ENCODE measurements around the gene CLTC.

Gene CLTC

DNA sequence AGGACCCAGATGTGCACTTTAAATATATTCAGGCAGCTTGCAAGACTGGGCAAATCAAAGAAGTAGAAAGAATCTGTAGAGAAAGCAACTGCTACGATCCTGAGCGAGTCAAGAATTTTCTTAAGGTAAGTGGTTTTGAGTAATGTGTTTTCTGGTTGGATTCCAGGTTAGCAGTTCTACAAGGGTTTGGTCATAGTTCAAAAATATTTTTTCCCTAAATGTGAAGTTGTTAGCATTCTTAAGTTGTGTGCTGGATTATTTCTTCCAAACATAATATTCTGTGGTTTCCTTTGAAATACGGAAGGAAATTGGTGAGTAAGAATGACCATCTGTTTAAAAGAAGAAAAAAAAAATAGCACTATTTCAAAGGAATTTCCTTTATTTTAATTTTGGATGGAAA is 49.1 kb downstream of the CLTC start:
- Histone ChIP-seq H3K4me3 (ENCODE audit: low read length) (no peak overlapping the region), H3K27me3 (ENCODE audit: control insufficient read depth, insufficient read depth, low read length) (no peaks in the 10 kb centered on the region), H3K36me3 (ENCODE audit: control insufficient read depth, insufficient read depth, low read length) (peaks cover 6% of the 10 kb centered on the region), H3K9ac (ENCODE audit: low read length) (no peak overlapping the region), H3K4me1 (ENCODE audit: control insufficient read depth, insufficient read depth, low read length) (no peaks in the 10 kb centered on the region), H3K9me3 (ENCODE audit: control insufficient read depth, low read length) (no peaks in the 10 kb centered on the region)

DNA sequence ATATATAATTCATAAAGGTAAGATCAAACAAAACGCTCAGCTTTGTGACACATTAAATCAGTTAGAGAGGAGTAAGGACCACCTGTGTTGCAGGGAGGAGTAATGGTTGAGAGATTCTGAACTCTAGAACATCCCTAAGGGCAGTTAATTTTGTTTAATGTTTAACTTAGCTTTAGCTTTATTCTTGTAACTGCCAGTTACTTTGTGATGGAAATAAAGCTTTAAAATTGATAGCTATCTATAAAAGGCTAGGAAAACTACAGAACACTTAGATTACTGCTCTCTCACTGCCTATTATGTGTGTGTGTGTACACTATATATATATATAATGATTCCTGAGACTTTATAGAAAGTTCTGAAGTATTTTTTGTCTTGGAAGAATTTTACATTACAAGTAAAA is 49.7 kb downstream of the CLTC start:
- Histone ChIP-seq H3K9ac (ENCODE audit: low read length) (no peak overlapping the region), H3K4me1 (ENCODE audit: control insufficient read depth, insufficient read depth, low read length) (no peaks in the 10 kb centered on the region), H3K9me3 (ENCODE audit: control insufficient read depth, low read length) (no peaks in the 10 kb centered on the region), H3K4me3 (ENCODE audit: low read length) (no peak overlapping the region), H3K36me3 (ENCODE audit: control insufficient read depth, insufficient read depth, low read length) (peaks cover 8% of the 10 kb centered on the region), H3K27me3 (ENCODE audit: control insufficient read depth, insufficient read depth, low read length) (no peaks in the 10 kb centered on the region)

DNA sequence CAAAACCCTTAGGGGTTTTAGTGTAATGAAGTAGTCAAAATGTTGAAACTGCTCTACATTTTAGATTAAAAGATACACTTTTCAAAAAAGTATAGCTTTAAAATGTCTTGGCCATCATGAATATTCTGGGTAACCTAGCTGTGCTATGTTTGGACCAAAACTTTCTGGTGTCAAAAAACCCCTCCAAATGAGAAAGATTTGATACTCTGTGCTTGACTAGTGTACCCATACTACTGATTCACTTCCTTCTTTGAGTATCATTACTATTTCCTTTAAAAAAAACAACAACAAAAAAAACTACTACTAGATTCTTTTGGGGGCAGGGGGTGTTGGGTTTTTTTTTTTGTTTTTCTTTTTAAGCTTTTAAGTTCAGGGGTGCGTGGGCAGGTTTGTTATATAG is 50.2 kb downstream of the CLTC start:
- H3K4me3 ChIP-seq (ENCODE audit: low read length) = no peak overlapping the region
- no peak overlapping the region for H3K9ac ChIP-seq (ENCODE audit: low read length)
- no peaks in the 10 kb centered on the region for H3K4me1 ChIP-seq (ENCODE audit: control insufficient read depth, insufficient read depth, low read length)
- H3K36me3 ChIP-seq (ENCODE audit: control insufficient read depth, insufficient read depth, low read length) = peaks cover 7% of the 10 kb centered on the region
- no peaks in the 10 kb centered on the region for H3K27me3 ChIP-seq (ENCODE audit: control insufficient read depth, insufficient read depth, low read length)
- no peaks in the 10 kb centered on the region for H3K9me3 ChIP-seq (ENCODE audit: control insufficient read depth, low read length)

DNA sequence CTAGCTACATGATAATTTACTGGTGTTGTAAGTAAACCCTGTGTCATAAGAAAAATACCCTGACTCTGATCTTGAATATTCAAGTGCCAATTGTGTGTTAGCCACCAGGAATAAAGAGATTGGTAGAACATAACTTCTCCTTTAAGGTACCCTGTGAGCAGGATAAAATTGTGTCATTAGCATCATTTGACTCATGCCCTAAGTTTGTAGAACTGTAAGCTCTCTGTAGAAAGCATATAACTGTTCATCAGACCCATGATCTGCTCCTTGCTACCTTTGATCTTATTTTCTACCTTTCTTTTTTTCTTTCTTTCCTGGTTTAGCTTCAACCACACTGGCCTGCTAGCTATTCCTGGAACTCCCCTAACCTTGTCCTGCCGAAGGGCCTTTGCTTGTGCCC is 51.7 kb downstream of the CLTC start:
- Histone ChIP-seq H3K9ac (ENCODE audit: low read length) (no peak overlapping the region), H3K27me3 (ENCODE audit: control insufficient read depth, insufficient read depth, low read length) (no peaks in the 10 kb centered on the region), H3K4me1 (ENCODE audit: control insufficient read depth, insufficient read depth, low read length) (no peaks in the 10 kb centered on the region), H3K36me3 (ENCODE audit: control insufficient read depth, insufficient read depth, low read length) (peaks cover 7% of the 10 kb centered on the region), H3K4me3 (ENCODE audit: low read length) (no peak overlapping the region), H3K9me3 (ENCODE audit: control insufficient read depth, low read length) (no peaks in the 10 kb centered on the region)

DNA sequence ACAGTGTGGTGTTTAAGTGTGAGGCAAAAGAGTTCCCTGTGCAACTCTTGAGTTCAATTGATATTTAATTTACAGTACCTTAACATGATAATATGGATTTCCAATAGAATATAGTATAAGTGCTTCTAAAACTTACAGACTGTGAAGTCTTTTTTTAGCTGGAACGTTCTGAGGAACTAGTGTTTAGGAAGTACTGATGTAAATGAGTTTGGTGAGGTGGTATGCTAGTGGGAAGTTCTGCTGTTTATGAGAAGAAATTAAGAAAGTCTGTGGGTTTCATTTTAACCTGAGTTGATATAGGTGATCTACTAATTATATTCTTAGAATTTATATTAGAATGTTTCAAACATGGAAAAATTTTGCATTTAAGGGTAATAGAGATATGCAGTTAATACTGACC is 55.5 kb downstream of the CLTC start:
- H3K4me3 ChIP-seq (ENCODE audit: low read length) = no peak overlapping the region
- no peak overlapping the region for H3K9ac ChIP-seq (ENCODE audit: low read length)
- peaks cover 20% of the 10 kb centered on the region for H3K36me3 ChIP-seq (ENCODE audit: control insufficient read depth, insufficient read depth, low read length)

DNA sequence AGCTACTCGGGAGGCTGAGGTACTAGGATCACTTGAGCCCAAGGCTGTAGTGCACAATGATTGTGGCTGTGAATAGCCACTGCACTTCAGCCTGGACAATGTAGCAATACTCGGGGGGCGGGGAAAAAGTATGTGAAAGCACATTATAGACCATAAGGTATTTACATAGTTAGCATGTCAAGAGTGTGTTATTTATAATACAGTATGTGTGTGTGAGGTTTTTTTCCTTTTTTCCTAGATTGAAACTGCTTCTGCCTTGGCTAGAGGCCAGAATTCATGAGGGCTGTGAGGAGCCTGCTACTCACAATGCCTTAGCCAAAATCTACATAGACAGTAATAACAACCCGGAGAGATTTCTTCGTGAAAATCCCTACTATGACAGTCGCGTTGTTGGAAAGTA is 57.0 kb downstream of the CLTC start:
- H3K9ac ChIP-seq (ENCODE audit: low read length) = no peak overlapping the region
- peaks cover 20% of the 10 kb centered on the region for H3K36me3 ChIP-seq (ENCODE audit: control insufficient read depth, insufficient read depth, low read length)
- H3K9me3 ChIP-seq (ENCODE audit: control insufficient read depth, low read length) = no peaks in the 10 kb centered on the region
- H3K27me3 ChIP-seq (ENCODE audit: control insufficient read depth, insufficient read depth, low read length) = no peaks in the 10 kb centered on the region
- H3K4me1 ChIP-seq (ENCODE audit: control insufficient read depth, insufficient read depth, low read length) = no peaks in the 10 kb centered on the region
- no peak overlapping the region for H3K4me3 ChIP-seq (ENCODE audit: low read length)

More for the DNA sequence above, 55.5 kb downstream of the CLTC start:
- Histone ChIP-seq H3K27me3 (ENCODE audit: control insufficient read depth, insufficient read depth, low read length) (no peaks in the 10 kb centered on the region), H3K9me3 (ENCODE audit: control insufficient read depth, low read length) (no peaks in the 10 kb centered on the region), H3K4me1 (ENCODE audit: control insufficient read depth, insufficient read depth, low read length) (no peaks in the 10 kb centered on the region)

DNA sequence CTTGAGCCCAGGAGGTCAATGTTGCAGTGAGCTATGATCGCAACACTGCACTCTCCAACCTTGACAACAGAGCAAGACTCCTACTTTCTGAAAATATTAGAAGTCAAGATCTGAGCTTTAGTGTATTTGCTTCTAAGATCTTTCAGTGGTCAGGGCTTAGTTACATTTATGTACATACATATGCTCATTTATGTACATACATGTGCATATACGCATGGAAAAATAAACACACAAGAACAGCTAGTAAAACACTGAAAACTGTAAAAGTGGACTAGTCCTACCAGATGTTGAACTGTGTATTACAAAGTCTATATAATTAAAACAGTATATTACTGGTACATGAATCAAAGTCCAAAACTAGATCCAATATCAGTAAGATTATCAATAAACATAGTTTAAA is 59.2 kb downstream of the CLTC start:
- no peaks in the 10 kb centered on the region for H3K9me3 ChIP-seq (ENCODE audit: control insufficient read depth, low read length)
- H3K27me3 ChIP-seq (ENCODE audit: control insufficient read depth, insufficient read depth, low read length) = no peaks in the 10 kb centered on the region
- no peak overlapping the region for H3K9ac ChIP-seq (ENCODE audit: low read length)
- no peak overlapping the region for H3K4me3 ChIP-seq (ENCODE audit: low read length)
- no peaks in the 10 kb centered on the region for H3K4me1 ChIP-seq (ENCODE audit: control insufficient read depth, insufficient read depth, low read length)
- H3K36me3 ChIP-seq (ENCODE audit: control insufficient read depth, insufficient read depth, low read length) = peaks cover 26% of the 10 kb centered on the region

DNA sequence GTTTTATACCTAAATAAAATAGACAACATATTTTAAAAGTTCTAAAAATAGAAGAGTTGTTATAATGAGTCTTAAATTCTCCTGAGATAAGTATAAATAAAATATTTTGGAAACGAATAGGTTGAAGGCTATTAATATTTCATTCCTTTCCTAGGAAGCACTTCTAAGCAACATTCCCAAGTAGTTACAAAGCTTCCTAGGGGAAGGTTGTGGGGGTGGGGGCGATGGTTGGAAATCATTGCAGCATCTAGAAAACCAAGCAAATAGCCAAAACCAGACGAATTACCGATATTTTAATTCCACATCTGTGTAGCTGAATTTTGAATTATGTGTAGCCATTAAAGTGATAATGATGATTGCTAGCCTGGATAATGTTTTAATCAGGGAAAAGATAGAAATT is 60.6 kb downstream of the CLTC start:
- Histone ChIP-seq H3K9ac (ENCODE audit: low read length) (no peak overlapping the region), H3K4me1 (ENCODE audit: control insufficient read depth, insufficient read depth, low read length) (no peaks in the 10 kb centered on the region), H3K36me3 (ENCODE audit: control insufficient read depth, insufficient read depth, low read length) (peaks cover 19% of the 10 kb centered on the region), H3K27me3 (ENCODE audit: control insufficient read depth, insufficient read depth, low read length) (no peaks in the 10 kb centered on the region), H3K4me3 (ENCODE audit: low read length) (no peak overlapping the region), H3K9me3 (ENCODE audit: control insufficient read depth, low read length) (no peaks in the 10 kb centered on the region)

DNA sequence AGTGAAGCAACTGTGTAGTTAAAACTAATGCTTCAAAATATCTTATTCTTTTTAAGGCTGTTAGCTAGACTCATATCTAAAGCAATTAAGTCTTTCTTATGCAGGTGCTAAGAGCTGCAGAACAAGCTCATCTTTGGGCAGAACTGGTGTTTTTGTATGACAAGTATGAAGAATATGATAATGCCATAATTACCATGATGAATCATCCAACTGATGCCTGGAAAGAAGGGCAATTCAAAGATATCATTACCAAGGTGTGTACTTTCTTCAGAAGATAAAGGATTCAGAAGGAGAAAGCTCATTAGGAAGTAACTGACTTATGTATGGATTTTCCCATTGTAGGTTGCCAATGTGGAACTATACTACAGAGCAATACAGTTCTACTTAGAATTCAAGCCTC is 63.6 kb downstream of the CLTC start:
- H3K4me3 ChIP-seq (ENCODE audit: low read length) = no peak overlapping the region
- no peaks in the 10 kb centered on the region for H3K9me3 ChIP-seq (ENCODE audit: control insufficient read depth, low read length)
- no peaks in the 10 kb centered on the region for H3K4me1 ChIP-seq (ENCODE audit: control insufficient read depth, insufficient read depth, low read length)
- no peaks in the 10 kb centered on the region for H3K27me3 ChIP-seq (ENCODE audit: control insufficient read depth, insufficient read depth, low read length)
- no peak overlapping the region for H3K9ac ChIP-seq (ENCODE audit: low read length)
- peaks cover 11% of the 10 kb centered on the region for H3K36me3 ChIP-seq (ENCODE audit: control insufficient read depth, insufficient read depth, low read length)

DNA sequence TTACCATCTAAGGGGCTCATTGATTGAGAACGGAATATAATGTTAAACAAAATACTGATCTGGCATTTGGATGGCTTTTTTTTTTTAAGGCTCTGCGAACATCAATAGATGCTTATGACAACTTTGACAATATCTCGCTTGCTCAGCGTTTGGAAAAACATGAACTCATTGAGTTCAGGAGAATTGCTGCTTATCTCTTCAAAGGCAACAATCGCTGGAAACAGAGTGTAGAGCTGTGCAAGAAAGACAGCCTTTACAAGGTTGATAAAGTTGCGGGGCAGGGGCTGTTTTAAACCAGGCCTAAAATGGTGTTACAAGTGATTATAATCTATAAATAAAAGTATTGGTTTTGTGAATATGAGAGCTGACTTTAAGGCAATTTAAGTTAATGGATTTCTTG is 65.3 kb downstream of the CLTC start:
- Histone ChIP-seq H3K4me1 (ENCODE audit: control insufficient read depth, insufficient read depth, low read length) (no peaks in the 10 kb centered on the region), H3K4me3 (ENCODE audit: low read length) (no peak overlapping the region), H3K9me3 (ENCODE audit: control insufficient read depth, low read length) (no peaks in the 10 kb centered on the region), H3K36me3 (ENCODE audit: control insufficient read depth, insufficient read depth, low read length) (peaks cover 11% of the 10 kb centered on the region), H3K27me3 (ENCODE audit: control insufficient read depth, insufficient read depth, low read length) (no peaks in the 10 kb centered on the region), H3K9ac (ENCODE audit: low read length) (no peak overlapping the region)

DNA sequence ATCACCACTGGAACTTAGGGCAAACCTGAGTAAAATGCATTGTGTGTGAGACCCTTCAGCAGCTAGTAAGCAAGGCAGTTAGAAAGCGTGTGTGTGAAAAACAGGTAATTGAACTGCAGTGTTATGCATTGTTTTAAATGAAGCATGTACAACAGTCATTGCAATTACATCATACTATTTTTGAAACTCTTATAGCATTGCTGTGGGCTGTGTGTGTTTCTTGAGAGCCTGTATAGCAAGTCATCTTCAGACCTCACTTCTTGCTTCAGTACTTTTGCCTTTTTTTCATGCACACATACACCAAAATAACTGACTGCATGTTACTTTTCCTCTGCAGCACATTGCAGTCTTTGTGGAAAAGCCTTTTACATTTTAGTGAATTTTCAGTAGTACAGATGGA is 68.3 kb downstream of the CLTC start:
- H3K27me3 ChIP-seq (ENCODE audit: control insufficient read depth, insufficient read depth, low read length) = no peaks in the 10 kb centered on the region
- H3K9me3 ChIP-seq (ENCODE audit: control insufficient read depth, low read length) = no peaks in the 10 kb centered on the region
- H3K4me3 ChIP-seq (ENCODE audit: low read length) = no peak overlapping the region
- no peaks in the 10 kb centered on the region for H3K4me1 ChIP-seq (ENCODE audit: control insufficient read depth, insufficient read depth, low read length)
- H3K36me3 ChIP-seq (ENCODE audit: control insufficient read depth, insufficient read depth, low read length) = peaks cover 11% of the 10 kb centered on the region
- H3K9ac ChIP-seq (ENCODE audit: low read length) = no peak overlapping the region

DNA sequence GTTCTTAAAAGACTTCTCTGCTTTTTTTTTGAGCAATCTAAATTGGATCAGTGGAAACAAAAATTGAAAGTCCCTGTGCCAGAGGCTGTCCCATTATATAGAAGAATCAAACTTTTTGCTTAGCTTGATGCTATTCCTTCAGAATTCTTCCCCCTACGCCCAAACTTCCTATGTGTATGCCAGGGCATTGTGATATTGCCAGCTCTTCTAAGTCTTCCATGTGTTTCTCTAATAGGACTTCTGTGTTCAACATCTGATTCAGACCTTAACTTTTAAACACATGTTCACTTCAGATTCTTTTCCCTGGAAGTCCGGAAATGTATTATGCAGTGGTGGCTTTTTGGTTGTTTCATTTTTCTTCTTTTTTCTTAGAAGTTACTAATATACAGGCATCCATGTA is 68.8 kb downstream of the CLTC start:
- Histone ChIP-seq H3K9ac (ENCODE audit: low read length) (no peak overlapping the region), H3K4me3 (ENCODE audit: low read length) (no peak overlapping the region), H3K36me3 (ENCODE audit: control insufficient read depth, insufficient read depth, low read length) (peaks cover 8% of the 10 kb centered on the region), H3K27me3 (ENCODE audit: control insufficient read depth, insufficient read depth, low read length) (no peaks in the 10 kb centered on the region), H3K9me3 (ENCODE audit: control insufficient read depth, low read length) (no peaks in the 10 kb centered on the region), H3K4me1 (ENCODE audit: control insufficient read depth, insufficient read depth, low read length) (no peaks in the 10 kb centered on the region)

DNA sequence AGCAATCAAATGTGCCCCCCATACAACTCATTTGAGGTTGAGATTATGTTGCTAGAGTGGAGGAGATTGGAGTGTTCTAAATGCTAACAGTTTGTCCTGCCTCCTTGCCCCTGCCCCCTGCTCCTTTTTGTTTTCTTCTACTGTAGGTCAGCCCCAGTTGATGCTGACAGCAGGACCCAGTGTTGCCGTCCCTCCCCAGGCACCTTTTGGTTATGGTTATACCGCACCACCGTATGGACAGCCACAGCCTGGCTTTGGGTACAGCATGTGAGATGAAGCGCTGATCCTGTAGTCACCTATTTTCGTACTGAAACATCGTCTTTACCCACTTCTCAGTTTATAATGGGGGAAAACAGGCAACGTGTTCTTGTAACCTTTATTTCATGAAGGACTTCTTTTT is 73.9 kb downstream of the CLTC start:
- H3K4me1 ChIP-seq (ENCODE audit: control insufficient read depth, insufficient read depth, low read length) = no peaks in the 10 kb centered on the region
- H3K9me3 ChIP-seq (ENCODE audit: control insufficient read depth, low read length) = no peaks in the 10 kb centered on the region
- H3K36me3 ChIP-seq (ENCODE audit: control insufficient read depth, insufficient read depth, low read length) = peaks cover 9% of the 10 kb centered on the region

More for the DNA sequence above, 73.9 kb downstream of the CLTC start:
- Histone ChIP-seq H3K27me3 (ENCODE audit: control insufficient read depth, insufficient read depth, low read length) (no peaks in the 10 kb centered on the region), H3K9ac (ENCODE audit: low read length) (no peak overlapping the region), H3K4me3 (ENCODE audit: low read length) (no peak overlapping the region)
